ENCODE measurements around the gene PSMA8. TPM values are rescaled to one million over a fixed set of nuclear protein-coding genes. Genes with fewer than 3 reads are reported as not detected.
"Not testable (repeated sequence)": the region's sequence is repeated elsewhere in the genome, so short reads cannot be mapped to it uniquely, and the experiment has no call there.

Gene PSMA8
- total RNA-seq, 1 donor from 2014 or later = not detected

- no peak for TF ChIP-seq CTCF (conservative IDR thresholded peaks at IDR 0.05)
- Mint-ChIP-seq H3K4me3 (no peak overlapping the region), H3K27ac (ENCODE audit: unreplicated experiment) (no peak overlapping the region), H3K27me3 (ENCODE audit: low read depth) (no peaks in the 10 kb centered on the region), H3K9me3 (no peaks in the 10 kb centered on the region), H3K36me3 (ENCODE audit: low read depth) (no peaks in the 10 kb centered on the region), H3K4me1 (no peaks in the 10 kb centered on the region)
- DNase-seq (ENCODE audit: low read depth, low spot score) = no peak
These were observed 1.9 kb downstream of the PSMA8 start for GRCh38 chr18:26135548-26135947.

GRCh38 chr18:26157326-26157725 lies 23.7 kb downstream of the PSMA8 start:
- no peak for DNase-seq (ENCODE audit: low read depth, low spot score)
- Mint-ChIP-seq H3K4me3 (no peak overlapping the region), H3K4me1 (no peaks in the 10 kb centered on the region), H3K36me3 (ENCODE audit: low read depth) (no peaks in the 10 kb centered on the region), H3K27me3 (ENCODE audit: low read depth) (no peaks in the 10 kb centered on the region), H3K9me3 (no peaks in the 10 kb centered on the region), H3K27ac (ENCODE audit: unreplicated experiment) (no peak overlapping the region)
- TF ChIP-seq CTCF (conservative IDR thresholded peaks at IDR 0.05) = no peak

- Mint-ChIP-seq H3K9me3 (no peaks in the 10 kb centered on the region), H3K4me1 (no peaks in the 10 kb centered on the region), H3K36me3 (ENCODE audit: low read depth) (no peaks in the 10 kb centered on the region), H3K27ac (ENCODE audit: unreplicated experiment) (no peak overlapping the region), H3K27me3 (ENCODE audit: low read depth) (no peaks in the 10 kb centered on the region), H3K4me3 (no peak overlapping the region)
- DNase-seq (ENCODE audit: low read depth, low spot score) = no peak
- TF ChIP-seq CTCF (conservative IDR thresholded peaks at IDR 0.05) = peak; percentile 48
These were observed 25.7 kb downstream of the PSMA8 start for GRCh38 chr18:26159353-26159752.

GRCh38 chr18:26164571-26164970 lies 30.9 kb downstream of the PSMA8 start:
- Mint-ChIP-seq H3K36me3 (ENCODE audit: low read depth) (no peaks in the 10 kb centered on the region), H3K27ac (ENCODE audit: unreplicated experiment) (no peak overlapping the region), H3K4me1 (no peaks in the 10 kb centered on the region), H3K27me3 (ENCODE audit: low read depth) (no peaks in the 10 kb centered on the region), H3K4me3 (no peak overlapping the region), H3K9me3 (no peaks in the 10 kb centered on the region)
- TF ChIP-seq CTCF (conservative IDR thresholded peaks at IDR 0.05) = no peak
- no peak for DNase-seq (ENCODE audit: low read depth, low spot score)

- DNase-seq (ENCODE audit: low read depth, low spot score); H3K4me1 Mint-ChIP-seq; H3K27ac Mint-ChIP-seq (ENCODE audit: unreplicated experiment); H3K4me3 Mint-ChIP-seq; H3K9me3 Mint-ChIP-seq; H3K36me3 Mint-ChIP-seq (ENCODE audit: low read depth); H3K27me3 Mint-ChIP-seq (ENCODE audit: low read depth): not testable (repeated sequence)
These were observed 33.9 kb downstream of the PSMA8 start for GRCh38 chr18:26167592-26167991.

GRCh38 chr18:26175481-26175880 lies 41.8 kb downstream of the PSMA8 start:
- no peak overlapping the region for H3K27ac Mint-ChIP-seq (ENCODE audit: unreplicated experiment)
- H3K4me3 Mint-ChIP-seq = no peak overlapping the region
- no peaks in the 10 kb centered on the region for H3K4me1 Mint-ChIP-seq
- H3K36me3 Mint-ChIP-seq (ENCODE audit: low read depth) = no peaks in the 10 kb centered on the region
- no peaks in the 10 kb centered on the region for H3K27me3 Mint-ChIP-seq (ENCODE audit: low read depth)
- H3K9me3 Mint-ChIP-seq = no peaks in the 10 kb centered on the region
- TF ChIP-seq CTCF (conservative IDR thresholded peaks at IDR 0.05) = no peak
- no peak for DNase-seq (ENCODE audit: low read depth, low spot score)

All from neural crest cell (in vitro differentiated cells).